HEK293 (cell line): ENCODE results near the gene C2orf76.
"Not testable (repeated sequence)": the region's sequence is repeated elsewhere in the genome, so short reads cannot be mapped to it uniquely, and the experiment has no call there.

Experiments used
- CTCF ChIA-PET: fragments of 350-600 bp; formaldehyde crosslinking; extraction: SDS; loops from one replicate; lab custom pipeline; 2021; ENCODE audit warnings: antibody characterized with exemption; lab: Yijun Ruan, JAX
- POLR2A ChIA-PET: fragments of 300-600 bp; formaldehyde crosslinking; extraction: SDS; loops from one replicate; lab custom pipeline; 2020; ENCODE audit warnings: antibody characterized with exemption, inconsistent platforms; lab: Yijun Ruan, JAX
- H3K27ac ChIP-seq: fragments of 200-500 bp; sonication (Bioruptor generic); 2 replicates; pipeline ENCODE4 v1.5.1; 2014; ENCODE audit warnings: low read depth, low read length, control low read depth, inconsistent platforms; ENCODE audit errors: extremely low read depth
- H3K36me3 ChIP-seq, 2 experiments: fragments of 200-500 bp in 1 of 2; sonication (Bioruptor generic) in 1 of 2; 1 replicate in 1 of 2; 2 replicates in 1 of 2; pipeline ENCODE4 v1.5.1; 2014 to 2017; ENCODE audit warnings: inconsistent platforms in 2 of 2, low read length in 2 of 2; ENCODE audit not compliant: control insufficient read depth in 2 of 2, insufficient read depth in 1 of 2
- H3K4me1 ChIP-seq: fragments of 200-500 bp; sonication (Bioruptor generic); 2 replicates; pipeline ENCODE4 v1.5.1; 2014; ENCODE audit warnings: mild to moderate bottlenecking, low read length, inconsistent platforms; ENCODE audit not compliant: control insufficient read depth, insufficient read depth
- H3K4me3 ChIP-seq: 2 replicates; pipeline ENCODE4 v1.5.1; 2011; ENCODE audit warnings: low read depth, mild to moderate bottlenecking, control low read depth, low read length, moderate library complexity
- H3K9me3 ChIP-seq: fragments of 200-500 bp; sonication (Bioruptor generic); 2 replicates; pipeline ENCODE4 v1.5.1; 2014; ENCODE audit warnings: low read depth, low read length, inconsistent platforms; ENCODE audit not compliant: control insufficient read depth, insufficient read depth
- CTCF ChIP-seq: fragments of 450-650 bp; formaldehyde crosslinking; IDR thresholded peaks from 2 replicates; pipeline ENCODE4 v1.5.1; 2016; ENCODE audit warnings: missing biosample characterization, missing genetic modification characterization
- FEZF1 ChIP-seq: fragments of 450-650 bp; formaldehyde crosslinking; IDR thresholded peaks from 2 replicates; pipeline ENCODE4 v1.5.1; 2016; ENCODE audit warnings: missing biosample characterization, missing genetic modification characterization
- KLF7 ChIP-seq: fragments of 450-650 bp; formaldehyde crosslinking; IDR thresholded peaks from 2 replicates; pipeline ENCODE4 v1.5.1; 2016; ENCODE audit warnings: missing biosample characterization, missing genetic modification characterization, borderline replicate concordance
- MZF1 ChIP-seq: fragments of 450-650 bp; formaldehyde crosslinking; IDR thresholded peaks from 2 replicates; pipeline ENCODE4 v1.5.1; 2017; ENCODE audit warnings: missing biosample characterization, missing genetic modification characterization, borderline replicate concordance
- REPIN1 ChIP-seq: fragments of 450-650 bp; formaldehyde crosslinking; IDR thresholded peaks from 2 replicates; pipeline ENCODE4 v1.5.1; 2017; ENCODE audit warnings: missing biosample characterization, missing genetic modification characterization, low read depth
- ZBTB44 ChIP-seq: fragments of 450-650 bp; IDR thresholded peaks from 2 replicates; pipeline ENCODE4 v1.5.1; 2018; ENCODE audit warnings: missing biosample characterization, mild to moderate bottlenecking, missing genetic modification characterization
- ZNF2 ChIP-seq: fragments of 450-650 bp; formaldehyde crosslinking; IDR thresholded peaks from 2 replicates; pipeline ENCODE4 v1.5.1; 2016; ENCODE audit warnings: missing biosample characterization, missing genetic modification characterization
- ZNF266 ChIP-seq: fragments of 450-650 bp; formaldehyde crosslinking; IDR thresholded peaks from 2 replicates; pipeline ENCODE4 v1.5.1; 2016; ENCODE audit warnings: missing biosample characterization, missing genetic modification characterization, low read depth
- ZNF274 ChIP-seq, 2 experiments: fragments of 200-500 bp in 1 of 2; fragments of 450-650 bp in 1 of 2; sonication (Bioruptor generic) in 1 of 2; formaldehyde crosslinking in 1 of 2; IDR thresholded peaks; 2 replicates each; pipeline versions ENCODE4 v1.5.1 to v1.6.1; 2014 to 2016; ENCODE audit warnings: borderline replicate concordance in 1 of 2, inconsistent platforms in 1 of 2, low read length in 1 of 2, missing biosample characterization in 1 of 2, missing genetic modification characterization in 1 of 2
- ZNF302 ChIP-seq: fragments of 450-650 bp; formaldehyde crosslinking; IDR thresholded peaks from 2 replicates; pipeline ENCODE4 v1.5.1; 2016; ENCODE audit warnings: missing biosample characterization, missing genetic modification characterization, low read depth
- ZNF37A ChIP-seq: fragments of 450-650 bp; IDR thresholded peaks from 2 replicates; pipeline ENCODE4 v1.5.1; 2018; ENCODE audit warnings: missing biosample characterization, missing genetic modification characterization
- ZNF404 ChIP-seq: fragments of 450-650 bp; formaldehyde crosslinking; IDR thresholded peaks from 2 replicates; pipeline ENCODE4 v1.5.1; 2017; ENCODE audit warnings: missing biosample characterization, missing genetic modification characterization
- ZNF654 ChIP-seq: fragments of 450-650 bp; formaldehyde crosslinking; IDR thresholded peaks from 2 replicates; pipeline ENCODE4 v1.5.1; 2016; ENCODE audit warnings: low read depth, missing biosample characterization, missing genetic modification characterization
- ZNF692 ChIP-seq: fragments of 450-650 bp; formaldehyde crosslinking; IDR thresholded peaks from 2 replicates; pipeline ENCODE4 v1.5.1; 2016; ENCODE audit warnings: missing biosample characterization, missing genetic modification characterization
- ZNF777 ChIP-seq: fragments of 450-650 bp; formaldehyde crosslinking; IDR thresholded peaks from 2 replicates; pipeline ENCODE4 v1.5.1; 2017; ENCODE audit warnings: missing biosample characterization, missing genetic modification characterization, borderline replicate concordance
- ZXDB ChIP-seq: fragments of 450-650 bp; formaldehyde crosslinking; IDR thresholded peaks from 2 replicates; pipeline ENCODE4 v1.5.1; 2016; ENCODE audit warnings: missing biosample characterization, missing genetic modification characterization

Gene C2orf76

GRCh38 chr2:119407430-119408220 is 41.0 kb upstream of the C2orf76 start:
- Histone ChIP-seq H3K9me3 (no peaks in the 10 kb centered on the region), H3K4me3 (no peak overlapping the region), H3K27ac (no peak overlapping the region), H3K4me1 (no peaks in the 10 kb centered on the region), H3K36me3 (no peaks in the 10 kb centered on the region)
- POLR2A ChIA-PET, result no interaction called here
- TF ChIP-seq ZNF302 (tag by site-specific recombination) (no peak), FEZF1 (tag by site-specific recombination) (no peak), MZF1 (tag by site-specific recombination) (no peak), ZNF692 (tag by site-specific recombination) (peak; percentile 50; the same call in 1 of the 2 replicates), CTCF (tag by site-specific recombination) (peak; percentile 57), ZNF777 (tag by site-specific recombination) (no peak), ZNF266 (tag by site-specific recombination) (no peak), ZNF654 (tag by site-specific recombination) (peak; percentile 86), ZNF2 (peak; percentile 89)
- CTCF ChIA-PET, result interaction anchor here (0.6 to 4.1 kb wide), 17 partner anchors 9 to 1648 kb away, joined by 3 to 64 read pairs (median 5); partner anchors contain the start of gene TMEM37

DNA sequence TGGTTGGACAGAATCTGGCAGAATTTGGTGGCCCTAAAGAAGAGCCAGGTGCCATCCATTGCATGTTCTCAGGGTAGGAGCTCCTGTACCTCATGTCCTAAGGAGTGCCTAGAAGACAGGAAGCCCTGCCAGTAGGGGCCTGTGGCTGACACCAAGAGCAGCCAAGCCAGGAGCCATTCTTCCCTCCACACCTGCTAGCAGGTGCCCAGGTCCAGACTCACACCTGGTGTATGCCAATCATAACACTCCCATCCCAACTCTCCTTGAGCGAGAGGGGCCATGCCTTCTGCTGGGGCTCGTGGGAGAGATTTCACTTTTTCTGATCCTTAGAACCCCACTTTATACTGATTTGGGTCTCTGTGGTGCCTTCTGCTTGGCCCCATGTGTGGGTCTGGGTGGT is 38.5 kb upstream of the C2orf76 start:
- CTCF ChIA-PET, result interaction anchor here (1.0 to 3.7 kb wide), 4 partner anchors 17 to 770 kb away, joined by 3 to 46 read pairs (median 6); no protein-coding TSS in a partner anchor
- TF ChIP-seq ZBTB44 (tag by site-specific recombination) (no peak), REPIN1 (no peak), ZNF404 (tag by site-specific recombination) (no peak), KLF7 (tag by site-specific recombination) (no peak), ZNF37A (tag by site-specific recombination) (no peak), ZXDB (tag by site-specific recombination) (no peak), ZNF274 (IDR thresholded peaks at IDR 0.05; ENCODE audit: low read length) (no peak), ZNF274 (tag by site-specific recombination; IDR thresholded peaks at IDR 0.05; ENCODE audit: borderline replicate concordance) (no peak)
- POLR2A ChIA-PET, result no interaction called here
- Histone ChIP-seq H3K4me1 (no peaks in the 10 kb centered on the region), H3K9me3 (no peaks in the 10 kb centered on the region), H3K27ac (no peak overlapping the region), H3K36me3 (no peaks in the 10 kb centered on the region), H3K4me3 (no peak overlapping the region)

- H3K4me1 ChIP-seq, H3K9me3 ChIP-seq, H3K27ac ChIP-seq, H3K36me3 ChIP-seq, H3K4me3 ChIP-seq: not testable (repeated sequence)
- ChIA-PET POLR2A (interaction anchor here (0.6 kb wide), 1 partner anchor 53 kb away, joined by 4 read pairs; no protein-coding TSS in a partner anchor), CTCF (interaction anchor here (1.3 to 3.7 kb wide), 2 partner anchors 72 to 73 kb away, joined by 5 to 46 read pairs; no protein-coding TSS in a partner anchor)
Observed at GRCh38 chr2:119403618-119404017, 37.0 kb upstream of the C2orf76 start.
